Panc1 (cell line): ENCODE data around the gene ATP6V0B.

ENCODE experiments used
- SIN3A ChIP-seq: IDR thresholded peaks from 2 replicates; pipeline ENCODE4 v1.6.1; 2012; ENCODE audit warnings: low read depth, mild to moderate bottlenecking, low read length, moderate library complexity, borderline replicate concordance; ENCODE audit not compliant: insufficient read depth
- TF ChIP-seq, protein P1 (sequence below): fragments of 450-650 bp; IDR thresholded peaks from 2 replicates; pipeline ENCODE4 v1.5.1; 2017; ENCODE audit warnings: mild to moderate bottlenecking

- TF ChIP-seq SIN3A = no peak
- TF ChIP-seq, protein P1, sequence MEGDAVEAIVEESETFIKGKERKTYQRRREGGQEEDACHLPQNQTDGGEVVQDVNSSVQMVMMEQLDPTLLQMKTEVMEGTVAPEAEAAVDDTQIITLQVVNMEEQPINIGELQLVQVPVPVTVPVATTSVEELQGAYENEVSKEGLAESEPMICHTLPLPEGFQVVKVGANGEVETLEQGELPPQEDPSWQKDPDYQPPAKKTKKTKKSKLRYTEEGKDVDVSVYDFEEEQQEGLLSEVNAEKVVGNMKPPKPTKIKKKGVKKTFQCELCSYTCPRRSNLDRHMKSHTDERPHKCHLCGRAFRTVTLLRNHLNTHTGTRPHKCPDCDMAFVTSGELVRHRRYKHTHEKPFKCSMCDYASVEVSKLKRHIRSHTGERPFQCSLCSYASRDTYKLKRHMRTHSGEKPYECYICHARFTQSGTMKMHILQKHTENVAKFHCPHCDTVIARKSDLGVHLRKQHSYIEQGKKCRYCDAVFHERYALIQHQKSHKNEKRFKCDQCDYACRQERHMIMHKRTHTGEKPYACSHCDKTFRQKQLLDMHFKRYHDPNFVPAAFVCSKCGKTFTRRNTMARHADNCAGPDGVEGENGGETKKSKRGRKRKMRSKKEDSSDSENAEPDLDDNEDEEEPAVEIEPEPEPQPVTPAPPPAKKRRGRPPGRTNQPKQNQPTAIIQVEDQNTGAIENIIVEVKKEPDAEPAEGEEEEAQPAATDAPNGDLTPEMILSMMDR = no peak
These were observed 6.4 kb downstream of the ATP6V0B start for GRCh38 chr1:43981135-43981491.
